Esophagus muscularis mucosa (tissue), 4 donors: ENCODE data around the gene CTXN2.

Experiments
- EP300 ChIP-seq: sonication (generic); formaldehyde crosslinking; IDR thresholded peaks from one replicate; pipeline ENCODE4 v1.6.1; 2017; ENCODE audit warnings: antibody characterized with exemption
- POLR2A ChIP-seq: fragments of 450-650 bp; IDR thresholded peaks from one replicate; pipeline ENCODE4 v1.6.1; 2017; ENCODE audit warnings: antibody characterized with exemption, moderate library complexity, mild to moderate bottlenecking, low read depth
- TF ChIP-seq, protein P1 (sequence below), 3 experiments: fragments of 200-600 bp in 2 of 3; fragments of 450-650 bp in 1 of 3; sonication (generic) in 2 of 3; IDR thresholded peaks; one replicate each; pipeline ENCODE4 v1.5.1; 2017 to 2019; ENCODE audit warnings: antibody characterized with exemption in 3 of 3, mild to moderate bottlenecking in 2 of 3, moderate library complexity in 1 of 3

DNA sequence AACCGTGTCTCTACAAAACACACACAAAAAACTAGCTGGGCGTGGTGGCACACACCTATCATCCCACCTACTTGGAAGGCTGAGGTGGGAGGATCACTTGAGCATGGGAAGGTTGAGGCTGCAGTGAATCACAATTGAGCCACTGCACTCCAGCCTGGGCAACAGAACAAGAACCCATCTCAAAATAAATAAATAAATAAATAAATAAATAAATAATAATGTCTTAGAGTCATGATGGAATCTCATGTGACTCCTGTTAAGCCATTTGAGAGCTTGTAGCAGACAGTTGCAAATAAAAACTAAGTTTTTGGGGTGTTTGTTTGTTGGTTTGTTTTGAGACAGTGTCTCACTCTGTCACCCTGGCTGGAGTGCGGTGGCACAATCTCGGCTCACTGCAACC, 47.9 kb downstream of the CTXN2 start:
- no peak for TF ChIP-seq POLR2A
- TF ChIP-seq, protein P1, sequence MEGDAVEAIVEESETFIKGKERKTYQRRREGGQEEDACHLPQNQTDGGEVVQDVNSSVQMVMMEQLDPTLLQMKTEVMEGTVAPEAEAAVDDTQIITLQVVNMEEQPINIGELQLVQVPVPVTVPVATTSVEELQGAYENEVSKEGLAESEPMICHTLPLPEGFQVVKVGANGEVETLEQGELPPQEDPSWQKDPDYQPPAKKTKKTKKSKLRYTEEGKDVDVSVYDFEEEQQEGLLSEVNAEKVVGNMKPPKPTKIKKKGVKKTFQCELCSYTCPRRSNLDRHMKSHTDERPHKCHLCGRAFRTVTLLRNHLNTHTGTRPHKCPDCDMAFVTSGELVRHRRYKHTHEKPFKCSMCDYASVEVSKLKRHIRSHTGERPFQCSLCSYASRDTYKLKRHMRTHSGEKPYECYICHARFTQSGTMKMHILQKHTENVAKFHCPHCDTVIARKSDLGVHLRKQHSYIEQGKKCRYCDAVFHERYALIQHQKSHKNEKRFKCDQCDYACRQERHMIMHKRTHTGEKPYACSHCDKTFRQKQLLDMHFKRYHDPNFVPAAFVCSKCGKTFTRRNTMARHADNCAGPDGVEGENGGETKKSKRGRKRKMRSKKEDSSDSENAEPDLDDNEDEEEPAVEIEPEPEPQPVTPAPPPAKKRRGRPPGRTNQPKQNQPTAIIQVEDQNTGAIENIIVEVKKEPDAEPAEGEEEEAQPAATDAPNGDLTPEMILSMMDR (IDR thresholded peaks at IDR 0.05) = no peak
- no peak for TF ChIP-seq EP300
